T-helper 2 cell treated with Interferon-gamma antibody and Interleukin-4, amounts not matched to agents 100 ng/mL and 5 ng/mL, for 36 hours (primary cell): ENCODE measurements around the gene SLC13A1. TPM values are rescaled to one million over a fixed set of nuclear protein-coding genes. Genes with fewer than 3 reads are reported as not detected.
"Not testable (repeated sequence)": the region's sequence is repeated elsewhere in the genome, so short reads cannot be mapped to it uniquely, and the experiment has no call there.

Experiments used
- intact Hi-C: fragments of 100-400 bp; cut with micrococcal nuclease; formaldehyde crosslinking; loops from one replicate; pipeline ENCODE4 v1.15.1; 2023
- total RNA-seq: library from RNA; stranded (reverse); gene quantifications from 2 replicates; pipeline ENCODE4 v1.2.3, GENCODE V29; 2022

Gene SLC13A1
- total RNA-seq, 1 donor from 2014 or later: 0.05 TPM

- intact Hi-C loops: no loop called here
Observed at GRCh38 chr7:123126691-123127090, 73.1 kb downstream of the SLC13A1 start.

DNA sequence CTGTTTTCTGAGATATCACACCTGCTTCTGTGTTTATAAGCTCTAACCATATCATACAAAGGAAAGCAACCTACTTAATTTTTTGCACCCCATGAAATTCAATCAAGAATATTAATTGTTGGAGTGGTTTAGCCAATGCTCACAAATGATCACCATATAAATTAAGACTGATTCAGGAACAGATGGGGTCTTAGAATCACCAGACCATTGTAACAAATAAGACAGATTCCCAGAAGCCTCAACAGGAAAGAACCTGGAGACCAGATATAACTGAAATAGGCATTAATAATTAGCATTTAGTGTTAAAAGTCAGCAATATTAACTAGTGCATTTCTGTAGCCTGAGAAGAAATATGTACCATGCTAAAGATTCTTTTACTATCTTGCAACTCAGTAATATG lies 73.6 kb downstream of the SLC13A1 start:
- intact Hi-C loops: no loop called here

DNA sequence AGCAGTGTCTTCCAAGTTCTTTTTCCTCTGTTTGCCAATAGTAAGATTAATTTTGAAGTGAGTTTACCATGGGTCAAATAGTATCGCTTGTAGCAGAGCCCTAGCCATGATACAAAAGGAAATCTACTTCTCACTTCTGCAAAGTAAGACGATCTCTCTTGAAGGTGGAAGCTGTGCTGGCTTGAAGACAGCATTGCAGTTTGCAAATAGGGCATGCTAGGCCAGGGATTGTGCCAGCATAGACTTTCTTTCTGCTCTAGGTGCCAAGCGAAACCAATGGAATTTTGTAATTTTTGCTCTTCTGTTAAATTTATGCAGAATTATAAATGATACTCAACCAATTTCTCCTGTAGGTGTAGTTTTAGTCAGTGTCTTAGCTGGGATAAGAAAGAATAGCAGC lies 74.5 kb downstream of the SLC13A1 start:
- intact Hi-C loops: no loop called here

GRCh38 chr7:123122916-123123315 lies 76.9 kb downstream of the SLC13A1 start:
- intact Hi-C loops: no loop called here

DNA sequence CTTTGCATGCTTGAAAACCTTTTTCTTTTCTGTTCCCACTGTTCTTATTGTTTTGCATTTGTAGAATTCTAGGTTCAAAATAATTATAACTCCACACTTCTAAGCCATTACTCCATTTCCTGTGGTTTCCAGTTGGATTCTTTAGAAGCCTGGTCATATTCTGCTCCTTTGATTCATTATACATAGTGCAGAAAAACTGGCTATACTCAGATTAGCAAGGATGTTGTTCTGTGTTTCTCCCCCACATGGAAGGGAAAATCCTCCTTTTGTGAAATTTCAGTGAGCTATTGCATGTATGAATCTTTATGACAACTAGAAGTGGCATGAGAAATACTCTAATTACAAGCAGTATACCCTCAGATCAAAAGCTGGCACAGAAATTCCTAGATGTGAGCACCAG lies 79.5 kb downstream of the SLC13A1 start:
- intact Hi-C loops: no loop called here

- intact Hi-C loops: no loop called here
Observed at GRCh38 chr7:123115331-123115730, 84.4 kb downstream of the SLC13A1 start.

- intact Hi-C loops: no loop called here
Observed at GRCh38 chr7:123114288-123114687, 85.5 kb downstream of the SLC13A1 start.

GRCh38 chr7:123112833-123113232 lies 86.9 kb downstream of the SLC13A1 start:
- intact Hi-C loops: no loop called here

DNA sequence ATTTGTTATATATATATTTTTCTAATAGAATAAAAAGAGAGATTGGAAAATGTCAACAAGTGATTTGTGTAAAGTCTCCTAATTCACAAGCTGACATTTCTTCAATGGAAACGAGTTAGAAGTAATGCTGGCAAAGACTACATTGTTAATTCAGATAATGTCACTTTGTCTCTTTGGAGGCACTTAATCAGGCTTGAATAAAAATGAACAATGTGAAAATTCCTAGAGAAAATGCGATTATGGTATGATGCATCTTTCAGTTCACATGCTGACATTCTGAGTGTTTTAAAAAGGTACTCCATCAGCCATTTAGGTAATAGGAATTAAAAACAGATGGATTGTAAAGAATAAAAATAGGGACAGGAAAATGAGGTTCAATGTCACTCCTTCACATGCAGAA lies 100.1 kb downstream of the SLC13A1 start:
- intact Hi-C loops: no loop called here

DNA sequence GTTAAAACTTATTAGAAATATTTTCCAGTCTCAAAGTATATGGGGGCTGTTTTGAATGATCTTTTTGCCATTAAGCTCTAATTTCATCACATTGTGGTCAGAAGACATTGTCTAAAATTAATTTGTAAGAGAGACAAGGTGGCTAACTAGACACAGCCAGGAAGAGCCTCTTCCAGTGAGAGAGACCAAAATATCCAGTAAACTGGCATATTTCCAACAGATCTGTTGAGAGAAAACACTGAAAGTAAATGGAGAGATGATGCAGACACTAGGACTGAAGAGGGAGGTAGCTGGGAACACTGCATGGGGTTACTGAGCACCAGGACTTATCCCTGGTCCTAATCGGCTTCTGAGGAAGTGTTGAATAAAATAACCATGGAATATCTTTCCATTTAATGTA lies 102.8 kb downstream of the SLC13A1 start:
- intact Hi-C loops: no loop called here

DNA sequence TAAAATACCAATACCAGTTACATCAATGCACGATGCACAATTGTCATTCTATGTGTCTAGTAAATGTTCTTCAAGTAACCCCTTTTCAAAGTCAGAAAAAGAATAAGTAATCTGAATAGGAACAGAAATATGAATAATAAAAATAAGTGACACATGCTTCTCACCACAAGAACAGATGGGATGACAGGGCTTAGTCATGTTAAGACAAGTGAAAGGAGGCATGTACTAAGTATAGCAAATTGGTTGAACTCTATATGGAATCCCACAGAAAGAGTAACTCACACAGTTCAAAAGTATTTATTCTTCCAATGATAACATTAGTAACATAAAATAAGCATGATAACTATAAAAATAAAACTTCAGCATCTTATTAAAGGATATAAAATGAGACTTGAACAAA lies 103.3 kb downstream of the SLC13A1 start:
- intact Hi-C loops: no loop called here

DNA sequence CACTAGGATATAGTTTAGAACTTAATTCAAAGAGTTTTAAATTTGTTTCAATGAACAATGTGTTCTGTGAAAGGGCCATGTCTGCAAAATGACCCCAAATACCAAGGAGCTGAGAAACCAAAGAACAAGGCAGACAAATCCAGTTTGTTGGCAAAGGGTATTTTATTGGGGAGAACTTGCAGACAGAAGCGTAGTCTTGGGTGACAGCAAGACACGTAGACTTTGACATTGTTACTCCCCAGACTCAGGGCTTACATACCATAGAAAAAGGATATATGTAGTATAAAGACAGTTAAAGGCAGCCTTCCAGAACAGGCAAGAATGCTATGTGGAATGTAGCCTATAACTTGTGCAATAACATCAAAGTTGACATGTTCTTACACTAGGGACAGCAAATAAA lies 109.3 kb downstream of the SLC13A1 start:
- intact Hi-C loops: no loop called here

GRCh38 chr7:123086910-123087309 lies 112.9 kb downstream of the SLC13A1 start:
- intact Hi-C loops: not testable (repeated sequence)

DNA sequence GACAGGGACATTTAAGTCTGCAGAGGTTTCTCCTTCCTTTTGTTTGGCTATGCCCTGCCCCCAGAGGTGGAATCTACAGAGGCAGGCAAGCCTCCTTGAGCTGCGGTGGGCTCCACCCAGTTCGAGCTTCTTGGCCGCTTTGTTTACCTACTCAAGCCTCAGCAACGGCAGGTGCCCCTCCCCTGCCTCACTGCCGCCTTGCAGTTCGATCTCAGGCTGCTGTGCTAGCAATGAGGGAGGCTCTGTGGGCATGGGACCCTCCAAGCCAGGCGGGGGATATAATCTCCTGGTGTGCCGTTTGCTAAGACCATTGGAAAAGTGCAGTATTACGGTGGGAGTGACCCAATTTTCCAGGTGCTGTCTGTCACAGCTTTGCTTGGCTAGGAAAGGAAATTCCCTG lies 114.9 kb downstream of the SLC13A1 start:
- intact Hi-C loops: not testable (repeated sequence)

- intact Hi-C loops: no loop called here
Observed at GRCh38 chr7:123079021-123079420, 120.7 kb downstream of the SLC13A1 start.

- intact Hi-C loops: no loop called here
Observed at GRCh38 chr7:123075838-123076467, 123.8 kb downstream of the SLC13A1 start.

GRCh38 chr7:123070702-123071286 lies 129.0 kb downstream of the SLC13A1 start:
- intact Hi-C loops: no loop called here

- intact Hi-C loops: no loop called here
Observed at GRCh38 chr7:123067814-123068213, 132.0 kb downstream of the SLC13A1 start.

Other genes with a start within 250 kb of the SLC13A1 start
- gene TAS2R16, start 204.3 kb downstream of the SLC13A1 start, total RNA-seq: not detected in 2 replicates